GM12864 (cell line): ENCODE results near the gene FAM13A.

Source experiments
- DNase-seq: peaks from one replicate; pipeline ENCODE4 v3.0.0-alpha.2; 2011; ENCODE audit warnings: low read depth
- H3K4me3 ChIP-seq: 2 replicates; pipeline ENCODE4 v1.5.1; 2011; ENCODE audit warnings: mild to moderate bottlenecking, low read depth, low read length, control low read depth
- TF ChIP-seq, protein P1 (sequence below): IDR thresholded peaks from 2 replicates; pipeline ENCODE4 v1.5.1; 2011; ENCODE audit warnings: low read depth, mild to moderate bottlenecking, moderate library complexity, low read length, control low read depth, inconsistent platforms; ENCODE audit errors: missing control alignments

The FAM13A gene

DNA sequence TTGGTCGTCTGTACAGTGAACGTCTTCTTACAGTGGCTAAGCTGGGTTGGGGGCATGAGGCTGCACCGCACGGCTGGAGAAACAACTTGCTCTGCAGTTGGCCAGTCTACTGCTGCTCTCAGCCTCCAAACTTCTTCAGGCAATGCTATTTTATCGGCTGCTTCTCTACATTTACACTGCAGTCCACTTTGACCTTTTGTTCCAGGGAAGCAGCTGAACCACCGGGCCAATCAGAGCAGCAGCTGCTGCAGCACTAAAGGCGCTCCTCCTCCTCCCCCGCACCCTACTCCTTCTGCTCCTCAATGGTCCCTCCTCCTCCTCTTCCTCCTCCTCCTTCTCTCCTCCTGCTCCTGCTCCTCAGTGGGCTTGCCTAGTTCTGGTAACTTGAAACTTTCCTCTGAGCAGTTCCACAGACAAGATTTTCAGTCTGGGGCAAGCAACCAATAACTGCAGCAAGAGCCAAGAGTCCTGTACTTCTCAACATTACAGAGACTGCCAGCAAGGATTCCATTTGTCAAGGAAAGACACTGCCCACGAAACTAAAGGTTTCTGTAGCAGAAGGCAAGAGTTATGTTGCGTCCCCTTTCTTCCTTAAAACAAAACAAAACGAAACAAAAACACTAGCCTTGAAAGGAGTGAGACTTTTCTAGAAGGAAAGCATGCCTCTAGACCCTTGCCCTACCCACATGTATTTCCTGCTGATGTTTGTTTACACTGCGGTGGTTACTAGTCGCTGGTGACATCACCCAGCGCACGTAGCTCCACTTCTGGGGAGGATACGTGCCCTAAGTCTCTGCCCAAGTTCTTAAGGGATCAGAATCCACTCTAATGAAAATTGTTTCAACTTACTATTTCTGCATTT lies 233.7 kb downstream of the FAM13A start:
- DNase-seq = no peak
- peak overlapping the region; percentile 31 for H3K4me3 ChIP-seq
- TF ChIP-seq, protein P1, sequence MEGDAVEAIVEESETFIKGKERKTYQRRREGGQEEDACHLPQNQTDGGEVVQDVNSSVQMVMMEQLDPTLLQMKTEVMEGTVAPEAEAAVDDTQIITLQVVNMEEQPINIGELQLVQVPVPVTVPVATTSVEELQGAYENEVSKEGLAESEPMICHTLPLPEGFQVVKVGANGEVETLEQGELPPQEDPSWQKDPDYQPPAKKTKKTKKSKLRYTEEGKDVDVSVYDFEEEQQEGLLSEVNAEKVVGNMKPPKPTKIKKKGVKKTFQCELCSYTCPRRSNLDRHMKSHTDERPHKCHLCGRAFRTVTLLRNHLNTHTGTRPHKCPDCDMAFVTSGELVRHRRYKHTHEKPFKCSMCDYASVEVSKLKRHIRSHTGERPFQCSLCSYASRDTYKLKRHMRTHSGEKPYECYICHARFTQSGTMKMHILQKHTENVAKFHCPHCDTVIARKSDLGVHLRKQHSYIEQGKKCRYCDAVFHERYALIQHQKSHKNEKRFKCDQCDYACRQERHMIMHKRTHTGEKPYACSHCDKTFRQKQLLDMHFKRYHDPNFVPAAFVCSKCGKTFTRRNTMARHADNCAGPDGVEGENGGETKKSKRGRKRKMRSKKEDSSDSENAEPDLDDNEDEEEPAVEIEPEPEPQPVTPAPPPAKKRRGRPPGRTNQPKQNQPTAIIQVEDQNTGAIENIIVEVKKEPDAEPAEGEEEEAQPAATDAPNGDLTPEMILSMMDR = no peak

DNA sequence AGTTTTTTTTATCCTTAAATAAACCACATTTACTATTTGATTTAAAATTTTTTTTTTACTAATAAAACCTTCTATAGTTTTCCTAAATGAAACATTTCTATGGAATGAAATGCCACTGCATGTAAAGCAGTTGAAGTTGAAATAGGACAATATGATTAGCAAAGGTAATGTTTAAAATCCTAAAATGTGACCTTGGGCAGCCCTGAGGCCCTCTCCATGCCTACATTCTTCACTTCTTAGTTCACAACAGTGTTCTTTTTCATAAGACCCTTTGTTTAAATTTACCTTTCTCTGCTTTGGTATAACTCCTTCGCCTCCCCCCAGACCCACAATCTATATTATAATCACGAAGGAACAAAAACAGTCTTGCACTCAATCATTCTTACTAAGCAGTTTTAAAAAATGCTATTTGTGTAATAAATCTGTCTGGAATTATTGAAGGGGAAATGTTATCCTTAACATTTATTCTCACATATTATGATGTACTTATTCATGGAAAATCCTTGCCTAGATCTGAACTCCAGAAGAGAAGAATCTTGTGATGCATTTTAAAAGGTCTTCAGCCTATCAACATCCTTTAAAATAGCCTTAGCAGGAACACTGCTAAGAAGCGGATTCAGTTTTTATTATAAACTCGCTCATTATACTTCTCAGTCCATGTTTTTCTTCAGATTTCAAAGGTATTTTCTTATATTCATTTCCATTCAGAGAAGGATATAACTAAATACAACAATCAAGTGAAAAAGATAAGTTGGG lies 234.8 kb downstream of the FAM13A start:
- TF ChIP-seq, protein P1 = no peak
- H3K4me3 ChIP-seq = no peak overlapping the region
- no peak for DNase-seq

DNA sequence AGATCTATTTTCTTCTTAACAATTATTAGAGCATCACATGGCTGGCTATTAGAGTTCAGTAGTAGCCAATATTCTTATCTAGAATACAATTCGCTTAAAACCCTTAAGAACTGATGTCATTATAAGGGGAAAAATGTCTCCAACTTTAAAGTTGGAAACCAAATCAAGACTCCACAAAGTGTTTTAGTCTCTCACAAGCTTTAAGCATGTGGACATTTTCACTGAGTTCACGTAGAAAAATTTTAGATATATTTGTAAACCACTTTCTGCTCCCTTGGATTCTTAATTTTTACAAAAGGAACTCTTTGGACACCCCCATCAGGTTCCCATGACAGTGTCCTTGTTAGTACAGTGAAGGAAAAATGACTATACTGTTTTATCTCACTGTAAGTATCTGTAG lies 235.5 kb downstream of the FAM13A start:
- TF ChIP-seq, protein P1 = no peak
- H3K4me3 ChIP-seq = no peak overlapping the region
- no peak for DNase-seq

DNA sequence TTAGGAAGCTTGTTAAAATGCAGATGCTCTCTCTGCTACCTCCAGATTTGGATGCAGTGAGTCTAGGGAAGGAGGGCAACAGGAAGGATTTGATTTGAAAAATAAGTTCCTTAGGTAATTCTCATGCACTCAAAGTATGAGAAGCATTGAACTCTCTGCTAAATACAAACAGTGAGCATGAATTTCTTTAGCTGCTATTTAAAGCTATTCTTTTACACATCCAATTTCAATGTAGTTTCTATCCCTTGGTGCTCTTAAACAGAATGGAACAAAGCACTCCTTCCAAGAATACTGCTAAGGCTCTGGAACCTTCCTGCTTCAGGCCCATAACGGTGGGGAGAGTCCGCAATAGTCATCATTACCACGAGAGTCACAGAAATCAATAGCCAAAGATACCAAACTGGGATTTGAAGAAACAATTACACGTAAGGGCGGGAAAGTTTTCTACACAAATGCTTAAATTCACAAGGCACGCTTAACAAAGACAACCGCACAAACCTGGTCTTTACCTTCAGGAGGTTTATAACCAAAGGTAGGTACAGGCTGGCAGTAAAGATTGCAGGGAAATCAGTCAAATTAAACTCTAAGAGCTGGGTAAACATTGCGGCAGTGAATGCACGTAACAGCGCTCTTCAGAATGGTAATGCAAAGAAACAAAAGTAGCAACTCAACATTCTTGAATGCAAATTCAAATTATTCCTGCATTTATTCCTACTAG lies 236.1 kb downstream of the FAM13A start:
- no peak for DNase-seq
- H3K4me3 ChIP-seq = no peak overlapping the region
- TF ChIP-seq, protein P1 = no peak

DNA sequence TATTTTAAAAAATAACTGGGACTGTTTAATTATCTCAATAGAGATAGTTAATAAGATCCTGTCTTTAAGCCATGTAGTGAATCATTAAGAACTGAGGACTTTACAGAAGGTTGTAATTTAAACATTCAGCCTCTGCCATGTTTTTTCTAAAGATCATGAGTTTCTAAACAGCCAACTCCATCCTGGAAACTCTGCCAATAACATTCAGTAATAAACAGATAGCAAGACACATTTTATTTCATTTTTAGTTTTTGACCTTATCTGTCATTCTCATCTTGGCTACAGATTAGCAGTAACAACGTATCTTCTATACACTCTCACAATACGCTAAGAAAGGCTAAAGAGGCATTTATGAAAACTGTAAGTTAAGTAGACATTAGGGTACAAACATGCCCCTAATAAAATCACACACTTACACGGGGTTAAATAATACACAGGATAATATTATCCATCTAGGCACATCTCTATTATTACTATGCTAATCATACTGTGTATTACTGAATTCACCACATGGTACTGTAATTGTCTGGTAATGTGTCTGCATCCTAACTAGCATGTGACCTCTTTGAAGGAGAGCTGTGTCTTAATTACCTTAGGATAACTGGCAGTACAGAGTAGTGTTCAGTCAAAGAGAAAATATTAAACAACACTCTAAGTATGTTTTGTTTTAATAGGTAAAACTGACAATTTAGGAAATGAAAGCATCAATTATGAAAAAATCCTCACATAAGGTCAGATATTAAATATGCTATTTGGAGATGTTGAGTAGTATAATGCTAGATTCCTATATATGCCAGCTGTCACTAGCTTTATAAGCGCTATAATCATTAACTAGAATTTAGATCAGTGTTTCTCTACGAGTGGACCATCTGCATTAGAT lies 236.9 kb downstream of the FAM13A start:
- DNase-seq = no peak
- no peak overlapping the region for H3K4me3 ChIP-seq
- TF ChIP-seq, protein P1 = no peak
